ENCODE results near the gene CARNS1.

DNA sequence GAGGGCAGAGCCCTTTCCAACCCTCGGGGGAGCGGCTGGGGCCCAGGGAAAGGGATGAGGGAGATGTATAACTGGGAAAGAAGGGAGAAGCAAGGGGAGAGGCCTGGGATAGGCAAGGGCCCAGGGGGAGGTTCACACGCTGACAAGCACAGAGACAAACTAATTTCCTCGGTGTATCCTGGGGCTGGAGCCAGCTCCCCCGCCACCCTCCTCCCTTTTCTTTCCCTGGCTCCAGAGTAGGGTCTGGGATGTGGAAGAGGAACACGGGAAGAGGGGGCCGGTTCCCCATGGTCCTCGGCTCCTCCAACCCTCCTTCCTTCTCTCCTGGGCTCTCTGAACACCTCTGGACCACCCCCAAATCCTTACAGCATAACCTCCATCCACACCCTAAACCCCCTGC, 48.9 kb upstream of the CARNS1 start:
- TF ChIP-seq, protein P1, sequence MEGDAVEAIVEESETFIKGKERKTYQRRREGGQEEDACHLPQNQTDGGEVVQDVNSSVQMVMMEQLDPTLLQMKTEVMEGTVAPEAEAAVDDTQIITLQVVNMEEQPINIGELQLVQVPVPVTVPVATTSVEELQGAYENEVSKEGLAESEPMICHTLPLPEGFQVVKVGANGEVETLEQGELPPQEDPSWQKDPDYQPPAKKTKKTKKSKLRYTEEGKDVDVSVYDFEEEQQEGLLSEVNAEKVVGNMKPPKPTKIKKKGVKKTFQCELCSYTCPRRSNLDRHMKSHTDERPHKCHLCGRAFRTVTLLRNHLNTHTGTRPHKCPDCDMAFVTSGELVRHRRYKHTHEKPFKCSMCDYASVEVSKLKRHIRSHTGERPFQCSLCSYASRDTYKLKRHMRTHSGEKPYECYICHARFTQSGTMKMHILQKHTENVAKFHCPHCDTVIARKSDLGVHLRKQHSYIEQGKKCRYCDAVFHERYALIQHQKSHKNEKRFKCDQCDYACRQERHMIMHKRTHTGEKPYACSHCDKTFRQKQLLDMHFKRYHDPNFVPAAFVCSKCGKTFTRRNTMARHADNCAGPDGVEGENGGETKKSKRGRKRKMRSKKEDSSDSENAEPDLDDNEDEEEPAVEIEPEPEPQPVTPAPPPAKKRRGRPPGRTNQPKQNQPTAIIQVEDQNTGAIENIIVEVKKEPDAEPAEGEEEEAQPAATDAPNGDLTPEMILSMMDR (IDR thresholded peaks at IDR 0.05 in 8 of 11, conservative IDR thresholded peaks at IDR 0.05 in 3 of 11) = no peak
- TF ChIP-seq POLR2AphosphoS5 (IDR thresholded peaks at IDR 0.05) = no peak

Measured in spleen (tissue), 7 donors.